Left lung (tissue), 10 donors: ENCODE measurements around the gene ATP12A. TPM values are rescaled to one million over a fixed set of nuclear protein-coding genes. Genes with fewer than 3 reads are reported as not detected.

ENCODE experiments used
- ATAC-seq: fragments of 200-7000 bp; cut with Tn5 transposase; one replicate; pipeline ENCODE4 v1.9.1; 2020; ENCODE audit warnings: moderate library complexity
- DNase-seq, 4 donors: peaks; one replicate each; pipeline ENCODE4 v3.0.0-alpha.2; 2013 to 2020
- H3K27ac ChIP-seq, 2 donors: fragments of 200-600 bp; sonication (generic) in 1 of 2; one replicate each; pipeline versions ENCODE4 v1.5.0 to v1.8.0; 2020 to 2021
- H3K27me3 ChIP-seq, 2 donors: fragments of 200-600 bp; sonication (generic) in 1 of 2; one replicate each; pipeline versions ENCODE4 v1.5.0 to v1.8.0; 2020 to 2021
- H3K36me3 ChIP-seq, 2 donors: fragments of 200-600 bp; sonication (generic) in 1 of 2; one replicate each; pipeline versions ENCODE4 v1.5.0 to v1.8.0; 2020 to 2021
- H3K4me1 ChIP-seq, 2 donors: fragments of 200-600 bp; one replicate each; pipeline ENCODE4 v1.8.0; 2021
- H3K4me3 ChIP-seq, 2 donors: fragments of 200-600 bp; sonication (generic) in 1 of 2; one replicate each; pipeline versions ENCODE4 v1.5.0 to v1.8.0; 2020 to 2021; ENCODE audit warnings: mild to moderate bottlenecking in 1 of 2
- H3K9me3 ChIP-seq, 2 donors: fragments of 200-600 bp; sonication (generic) in 1 of 2; one replicate each; pipeline versions ENCODE4 v1.5.0 to v1.8.0; 2020 to 2021
- CTCF ChIP-seq, 2 donors: fragments of 200-600 bp; sonication (generic) in 1 of 2; IDR thresholded peaks; one replicate each; pipeline versions ENCODE4 v1.5.0 to v1.8.0; 2021; ENCODE audit warnings: antibody characterized with exemption in 2 of 2
- intact Hi-C, 2 donors: fragments of 100-400 bp; cut with DNase I; formaldehyde crosslinking; loops; one replicate each; pipeline versions ENCODE4 v1.11.2 to v1.14.2; 2022
- polyA plus RNA-seq, 6 donors: library from polyadenylated mRNA; unstranded; fragments of 120-200 nt; gene quantifications; one replicate each; pipeline ENCODE4 v1.2.1, GENCODE V29; 2013; ENCODE audit not compliant: insufficient read length in 6 of 6
- total RNA-seq, 2 donors: library from RNA; stranded (reverse); fragmentation: NEBNext Ultra II Directional; extraction: Animal tissue kit (Norgen Biotek cat#: 25700); gene quantifications; one replicate each; pipeline ENCODE4 v1.2.1, GENCODE V29; 2021
- donor health status: DM: no; HTN: yes; CAD: no.
- donor health status: DM: no; HTN: no; CAD: no.

ATP12A gene
- total and polyA plus RNA-seq, 8 donors = 0.08 to 2.0 (median 0.10) TPM; not detected in 3

GRCh38 chr13:24716011-24716410 lies 35.8 kb downstream of the ATP12A start:
- H3K4me1 ChIP-seq = no peaks in the 10 kb centered on the region
- TF ChIP-seq CTCF (IDR thresholded peaks at IDR 0.05) = no peak
- ATAC-seq = no peak
- no peak overlapping the region for H3K4me3 ChIP-seq
- no peaks in the 10 kb centered on the region for H3K27me3 ChIP-seq
- H3K36me3 ChIP-seq = no peaks in the 10 kb centered on the region
- no peaks in the 10 kb centered on the region for H3K9me3 ChIP-seq
- H3K27ac ChIP-seq = no peak overlapping the region
- intact Hi-C loops = no loop called here
- DNase-seq = no peak

GRCh38 chr13:24716446-24716845 lies 36.2 kb downstream of the ATP12A start:
- Histone ChIP-seq H3K4me3 (no peak overlapping the region), H3K27ac (no peak overlapping the region), H3K36me3 (no peaks in the 10 kb centered on the region), H3K9me3 (no peaks in the 10 kb centered on the region), H3K4me1 (no peaks in the 10 kb centered on the region), H3K27me3 (no peaks in the 10 kb centered on the region)
- intact Hi-C loops = no loop called here
- TF ChIP-seq CTCF (IDR thresholded peaks at IDR 0.05) = no peak
- ATAC-seq (no peak), DNase-seq (no peak)

GRCh38 chr13:24717217-24717616 lies 37.0 kb downstream of the ATP12A start:
- no peaks in the 10 kb centered on the region for H3K9me3 ChIP-seq
- H3K36me3 ChIP-seq = no peaks in the 10 kb centered on the region
- H3K4me1 ChIP-seq = no peaks in the 10 kb centered on the region
- H3K4me3 ChIP-seq = no peak overlapping the region
- H3K27me3 ChIP-seq = no peaks in the 10 kb centered on the region
- intact Hi-C loops = no loop called here
- ATAC-seq = no peak
- no peak for DNase-seq
- TF ChIP-seq CTCF (IDR thresholded peaks at IDR 0.05) = no peak
- no peak overlapping the region for H3K27ac ChIP-seq

- Histone ChIP-seq H3K4me3 (no peak overlapping the region), H3K36me3 (no peaks in the 10 kb centered on the region), H3K27me3 (no peaks in the 10 kb centered on the region), H3K4me1 (no peaks in the 10 kb centered on the region), H3K27ac (no peak overlapping the region), H3K9me3 (no peaks in the 10 kb centered on the region)
- ATAC-seq = no peak
- DNase-seq = no peak
- TF ChIP-seq CTCF (IDR thresholded peaks at IDR 0.05) = no peak
- intact Hi-C loops = no loop called here
These were observed 38.2 kb downstream of the ATP12A start for GRCh38 chr13:24718192-24718965.

- Histone ChIP-seq H3K27me3 (no peaks in the 10 kb centered on the region), H3K4me1 (no peaks in the 10 kb centered on the region), H3K36me3 (no peaks in the 10 kb centered on the region), H3K4me3 (no peak overlapping the region), H3K9me3 (no peaks in the 10 kb centered on the region), H3K27ac (no peak overlapping the region)
- TF ChIP-seq CTCF (IDR thresholded peaks at IDR 0.05) = no peak
- ATAC-seq = no peak
- intact Hi-C loops = no loop called here
- no peak for DNase-seq
These were observed 38.9 kb downstream of the ATP12A start for GRCh38 chr13:24719139-24719538.
